ENCODE data around the gene VPS9D1.

GRCh38 chr16:89748076-89748475 is 27.4 kb upstream of the VPS9D1 start:
- TF ChIP-seq, protein P1, sequence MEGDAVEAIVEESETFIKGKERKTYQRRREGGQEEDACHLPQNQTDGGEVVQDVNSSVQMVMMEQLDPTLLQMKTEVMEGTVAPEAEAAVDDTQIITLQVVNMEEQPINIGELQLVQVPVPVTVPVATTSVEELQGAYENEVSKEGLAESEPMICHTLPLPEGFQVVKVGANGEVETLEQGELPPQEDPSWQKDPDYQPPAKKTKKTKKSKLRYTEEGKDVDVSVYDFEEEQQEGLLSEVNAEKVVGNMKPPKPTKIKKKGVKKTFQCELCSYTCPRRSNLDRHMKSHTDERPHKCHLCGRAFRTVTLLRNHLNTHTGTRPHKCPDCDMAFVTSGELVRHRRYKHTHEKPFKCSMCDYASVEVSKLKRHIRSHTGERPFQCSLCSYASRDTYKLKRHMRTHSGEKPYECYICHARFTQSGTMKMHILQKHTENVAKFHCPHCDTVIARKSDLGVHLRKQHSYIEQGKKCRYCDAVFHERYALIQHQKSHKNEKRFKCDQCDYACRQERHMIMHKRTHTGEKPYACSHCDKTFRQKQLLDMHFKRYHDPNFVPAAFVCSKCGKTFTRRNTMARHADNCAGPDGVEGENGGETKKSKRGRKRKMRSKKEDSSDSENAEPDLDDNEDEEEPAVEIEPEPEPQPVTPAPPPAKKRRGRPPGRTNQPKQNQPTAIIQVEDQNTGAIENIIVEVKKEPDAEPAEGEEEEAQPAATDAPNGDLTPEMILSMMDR (IDR thresholded peaks at IDR 0.05): no peak
- no peak for TF ChIP-seq EP300 (IDR thresholded peaks at IDR 0.05)
- TF ChIP-seq POLR2A (IDR thresholded peaks at IDR 0.05): no peak

All from ovary (tissue), 3 donors.